C4-2B (cell line): ENCODE measurements around the gene QSOX1.

Experiments
- CTCF ChIP-seq: fragments of 450-650 bp; conservative IDR thresholded peaks from 2 replicates; pipeline ENCODE4 v1.5.1; 2017; ENCODE audit warnings: mild to moderate bottlenecking
- ZFX ChIP-seq: fragments of 450-650 bp; IDR thresholded peaks from 2 replicates; pipeline ENCODE4 v1.6.1; 2017

DNA sequence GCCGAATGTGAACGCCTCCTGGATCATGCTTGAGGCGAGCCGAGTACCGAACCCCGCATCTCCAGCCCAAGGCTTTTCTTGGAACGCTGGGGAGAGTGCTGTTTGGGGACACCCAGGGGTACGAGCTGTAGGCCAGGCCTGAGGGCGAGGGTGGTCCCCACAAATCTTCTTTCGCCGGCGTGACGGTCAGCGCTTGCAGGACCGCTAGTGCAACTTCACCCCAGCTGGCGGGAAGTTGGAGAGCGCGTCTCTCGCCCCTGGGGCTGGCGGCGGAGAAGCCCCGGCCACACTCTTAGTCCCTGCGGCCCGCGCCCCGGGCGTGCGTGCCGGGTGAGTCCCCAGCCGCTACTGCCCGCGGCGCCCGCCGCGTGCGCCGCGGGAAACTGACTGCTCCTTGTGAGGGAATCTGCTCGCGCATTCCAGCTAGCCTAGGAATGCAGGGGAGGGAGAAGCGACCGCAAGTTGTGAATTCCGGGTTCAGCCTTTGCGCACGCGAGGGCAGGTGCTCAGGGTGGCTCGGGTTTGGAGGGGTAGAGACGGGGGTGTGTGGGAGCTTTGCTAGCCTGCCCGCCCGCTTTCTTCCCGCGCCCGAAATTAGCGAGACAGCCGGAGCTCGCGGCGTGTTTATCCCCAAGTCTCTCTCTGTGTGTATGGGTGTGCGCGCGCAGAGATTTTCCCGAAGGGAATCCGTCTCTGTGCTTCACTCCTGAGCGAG lies 76.3 kb downstream of the QSOX1 start:
- no peak for TF ChIP-seq CTCF
- no peak for TF ChIP-seq ZFX
